Inferior parietal cortex (tissue), 1 donor: ENCODE data around the gene ARHGEF33.

Experiments
- DNase-seq: peaks from one replicate; pipeline ENCODE4 v3.0.0-alpha.2; 2016; ENCODE audit errors: extremely low spot score

ARHGEF33 gene

GRCh38 chr2:38889575-38889974 is at the start of gene ARHGEF33:
TSS of gene ARHGEF33 (plus strand) at chr2:38889875. CDS start at chr2:38919448, 29,573 bp downstream.
- no peak for DNase-seq

GRCh38 chr2:38850045-38850444 is 39.6 kb upstream of the ARHGEF33 start:
- no peak for DNase-seq

GRCh38 chr2:38856165-38856564 is 33.5 kb upstream of the ARHGEF33 start:
- no peak for DNase-seq

- no peak for DNase-seq
Measured at GRCh38 chr2:38862476-38862875, 27.2 kb upstream of the ARHGEF33 start.

- DNase-seq: no peak
Measured at GRCh38 chr2:38863061-38863695, 26.5 kb upstream of the ARHGEF33 start.

GRCh38 chr2:38866773-38867443 is 22.8 kb upstream of the ARHGEF33 start:
- no peak for DNase-seq

- no peak for DNase-seq
Measured at GRCh38 chr2:38871432-38871831, 18.2 kb upstream of the ARHGEF33 start.

GRCh38 chr2:38873763-38874162 is 15.9 kb upstream of the ARHGEF33 start:
- DNase-seq: no peak

GRCh38 chr2:38875227-38875575 is 14.5 kb upstream of the ARHGEF33 start:
- DNase-seq: peak; percentile 7

- peak; percentile 82 for DNase-seq
Measured at GRCh38 chr2:38875576-38876367, 13.9 kb upstream of the ARHGEF33 start, which contains the start of the genes DHX57 and MORN2. TSS of gene DHX57 (minus strand) at chr2:38875934. CDS start at chr2:38868405, 7,529 bp downstream. TSS of gene MORN2 (plus strand) at chr2:38875976.

GRCh38 chr2:38876407-38876806 is 13.3 kb upstream of the ARHGEF33 start:
- peak; percentile 2 for DNase-seq

- DNase-seq: no peak
Measured at GRCh38 chr2:38886063-38886462, 3.6 kb upstream of the ARHGEF33 start.

GRCh38 chr2:38887347-38887746 is 2.3 kb upstream of the ARHGEF33 start:
- DNase-seq: no peak

- no peak for DNase-seq
Measured at GRCh38 chr2:38887902-38888554, 1.6 kb upstream of the ARHGEF33 start.

GRCh38 chr2:38889045-38889444 is 630 bp upstream of the ARHGEF33 start:
- no peak for DNase-seq

GRCh38 chr2:38892819-38893218 is 3.1 kb downstream of the ARHGEF33 start:
- DNase-seq: no peak

GRCh38 chr2:38898256-38898655 is 8.6 kb downstream of the ARHGEF33 start:
- DNase-seq: no peak

GRCh38 chr2:38900726-38901125 is 11.1 kb downstream of the ARHGEF33 start:
- DNase-seq: no peak

GRCh38 chr2:38905251-38905650 is 15.6 kb downstream of the ARHGEF33 start:
- DNase-seq: no peak

GRCh38 chr2:38907242-38907641 is 17.6 kb downstream of the ARHGEF33 start:
- no peak for DNase-seq

GRCh38 chr2:38907743-38908562 is 18.3 kb downstream of the ARHGEF33 start:
- DNase-seq: no peak
